ENCODE measurements around the gene ANKRD55.

DNA sequence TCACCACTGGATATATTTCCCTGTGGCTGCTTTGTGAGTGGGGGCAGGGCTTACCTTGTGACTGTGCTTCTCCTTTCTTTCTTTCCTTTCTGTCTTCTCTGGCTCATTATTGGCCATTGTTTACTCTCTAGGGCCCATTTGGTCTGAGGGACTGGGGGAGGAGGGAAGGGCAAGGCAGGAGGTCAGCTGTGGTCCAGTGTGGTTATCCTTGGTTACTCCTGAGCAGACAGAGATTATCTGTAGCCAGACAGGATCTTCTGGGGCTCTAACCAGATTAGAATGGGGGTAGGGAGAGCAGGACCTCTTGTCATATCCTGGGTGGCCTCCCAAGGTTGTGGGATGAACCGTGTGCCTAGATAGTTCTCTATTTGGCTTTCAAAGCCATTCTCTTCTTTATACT lies 71.2 kb downstream of the ANKRD55 start:
- TF ChIP-seq, protein P1, sequence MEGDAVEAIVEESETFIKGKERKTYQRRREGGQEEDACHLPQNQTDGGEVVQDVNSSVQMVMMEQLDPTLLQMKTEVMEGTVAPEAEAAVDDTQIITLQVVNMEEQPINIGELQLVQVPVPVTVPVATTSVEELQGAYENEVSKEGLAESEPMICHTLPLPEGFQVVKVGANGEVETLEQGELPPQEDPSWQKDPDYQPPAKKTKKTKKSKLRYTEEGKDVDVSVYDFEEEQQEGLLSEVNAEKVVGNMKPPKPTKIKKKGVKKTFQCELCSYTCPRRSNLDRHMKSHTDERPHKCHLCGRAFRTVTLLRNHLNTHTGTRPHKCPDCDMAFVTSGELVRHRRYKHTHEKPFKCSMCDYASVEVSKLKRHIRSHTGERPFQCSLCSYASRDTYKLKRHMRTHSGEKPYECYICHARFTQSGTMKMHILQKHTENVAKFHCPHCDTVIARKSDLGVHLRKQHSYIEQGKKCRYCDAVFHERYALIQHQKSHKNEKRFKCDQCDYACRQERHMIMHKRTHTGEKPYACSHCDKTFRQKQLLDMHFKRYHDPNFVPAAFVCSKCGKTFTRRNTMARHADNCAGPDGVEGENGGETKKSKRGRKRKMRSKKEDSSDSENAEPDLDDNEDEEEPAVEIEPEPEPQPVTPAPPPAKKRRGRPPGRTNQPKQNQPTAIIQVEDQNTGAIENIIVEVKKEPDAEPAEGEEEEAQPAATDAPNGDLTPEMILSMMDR (IDR thresholded peaks at IDR 0.05): no peak
- no peak for TF ChIP-seq EZH2 (IDR thresholded peaks at IDR 0.05; ENCODE audit: borderline replicate concordance, insufficient read depth, low read depth, low read length, poor library complexity, severe bottlenecking)

All from B cell (primary cell).